GM23338 (cell line): ENCODE measurements around the gene RHNO1. TPM values are rescaled to one million over a fixed set of nuclear protein-coding genes. Genes with fewer than 3 reads are reported as not detected.
"Not testable (repeated sequence)": the region's sequence is repeated elsewhere in the genome, so short reads cannot be mapped to it uniquely, and the experiment has no call there.

Source experiments
- ATAC-seq: fragments of 200-7000 bp; cut with Tn5 transposase; 3 replicates; pipeline ENCODE4 v1.9.1; 2020
- DNase-seq: peaks from one replicate; pipeline ENCODE4 v3.0.0-alpha.2; 2015; ENCODE audit warnings: low spot score
- H2AFZ ChIP-seq: fragments of 200-600 bp; sonication (generic); 2 replicates; pipeline ENCODE4 v1.8.0; 2016; ENCODE audit warnings: antibody characterized with exemption, mild to moderate bottlenecking, moderate library complexity
- H3F3A ChIP-seq: fragments of 200-600 bp; sonication (generic); replicated peaks from 2 replicates; pipeline ENCODE4 v1.8.0; 2017; ENCODE audit warnings: antibody characterized with exemption, mixed run types, low read depth
- H3K27ac ChIP-seq: fragments of 200-600 bp; sonication (generic); 2 replicates; pipeline ENCODE4 v1.6.1; 2016; ENCODE audit warnings: low read depth
- H3K27me3 ChIP-seq: fragments of 200-600 bp; sonication (generic); 2 replicates; pipeline ENCODE4 v1.8.0; 2016; ENCODE audit warnings: mild to moderate bottlenecking, mixed run types, moderate library complexity; ENCODE audit not compliant: insufficient read depth
- H3K36me3 ChIP-seq: fragments of 200-600 bp; sonication (generic); 2 replicates; pipeline ENCODE4 v1.8.0; 2016; ENCODE audit warnings: mild to moderate bottlenecking; ENCODE audit not compliant: insufficient read depth
- H3K4me1 ChIP-seq: fragments of 200-600 bp; sonication (generic); 2 replicates; pipeline ENCODE4 v1.8.0; 2016; ENCODE audit warnings: mild to moderate bottlenecking, moderate library complexity; ENCODE audit not compliant: insufficient read depth
- H3K4me2 ChIP-seq: fragments of 200-600 bp; sonication (generic); 2 replicates; pipeline ENCODE4 v1.7.1; 2017; ENCODE audit warnings: mixed run types
- H3K4me3 ChIP-seq: fragments of 200-600 bp; sonication (generic); 2 replicates; pipeline ENCODE4 v1.6.1; 2016; ENCODE audit warnings: mixed run types
- H3K79me2 ChIP-seq: fragments of 200-600 bp; sonication (generic); replicated peaks from 2 replicates; pipeline ENCODE4 v1.8.0; 2017; ENCODE audit warnings: mild to moderate bottlenecking; ENCODE audit not compliant: insufficient read depth
- H3K9me2 ChIP-seq: fragments of 200-600 bp; sonication (generic); 2 replicates; pipeline ENCODE4 v1.8.0; 2017; ENCODE audit not compliant: insufficient read depth
- H4K20me1 ChIP-seq: fragments of 200-600 bp; sonication (generic); replicated peaks from 2 replicates; pipeline ENCODE4 v1.8.0; 2017; ENCODE audit warnings: mild to moderate bottlenecking; ENCODE audit not compliant: insufficient read depth
- H3K27ac Mint-ChIP-seq: 2 replicates; pipeline ENCODE4 v1.8.0; 2020; ENCODE audit warnings: inconsistent platforms, mild to moderate bottlenecking, moderate library complexity, mixed read lengths
- H3K27me3 Mint-ChIP-seq: 3 replicates; pipeline ENCODE4 v1.8.0; 2022; ENCODE audit warnings: low read depth, mild to moderate bottlenecking, moderate library complexity, mixed read lengths, inconsistent platforms; ENCODE audit not compliant: insufficient read depth, poor library complexity
- H3K36me3 Mint-ChIP-seq: 3 replicates; pipeline ENCODE4 v1.8.0; 2021; ENCODE audit warnings: low read depth, mild to moderate bottlenecking, inconsistent platforms, moderate library complexity, mixed read lengths
- H3K4me1 Mint-ChIP-seq: 3 replicates; pipeline ENCODE4 v1.8.0; 2020; ENCODE audit warnings: mild to moderate bottlenecking, inconsistent platforms, mixed read lengths
- H3K4me3 Mint-ChIP-seq: 3 replicates; pipeline ENCODE4 v1.8.0; 2021; ENCODE audit warnings: moderate library complexity, mild to moderate bottlenecking, inconsistent platforms, mixed read lengths
- H3K9me3 Mint-ChIP-seq: 3 replicates; pipeline ENCODE4 v1.8.0; 2020; ENCODE audit warnings: moderate library complexity, mild to moderate bottlenecking, inconsistent platforms, mixed read lengths
- CREB1 ChIP-seq: fragments of 250-450 bp; sonication (Bioruptor Pico); IDR thresholded peaks from 2 replicates; pipeline ENCODE4 v1.5.0; 2020; ENCODE audit warnings: low read depth, mild to moderate bottlenecking, moderate library complexity
- EZH2phosphoT487 ChIP-seq: fragments of 200-600 bp; sonication (generic); IDR thresholded peaks from one replicate; pipeline ENCODE4 v1.8.1; 2018; ENCODE audit warnings: antibody characterized with exemption; ENCODE audit not compliant: unreplicated experiment
- JUNB ChIP-seq: IDR thresholded peaks from one replicate; pipeline ENCODE4 v1.6.1; 2016; ENCODE audit warnings: antibody characterized with exemption; ENCODE audit not compliant: unreplicated experiment
- NANOG ChIP-seq: IDR thresholded peaks from 2 replicates; pipeline ENCODE4 v1.6.1; 2016; ENCODE audit warnings: antibody characterized with exemption, borderline replicate concordance
- POLR2AphosphoS5 ChIP-seq: IDR thresholded peaks from 2 replicates; pipeline ENCODE4 v1.6.1; 2016; ENCODE audit warnings: antibody characterized with exemption, low read depth
- STAT1 ChIP-seq: IDR thresholded peaks from one replicate; pipeline ENCODE4 v1.6.1; 2016; ENCODE audit warnings: antibody characterized with exemption; ENCODE audit not compliant: unreplicated experiment
- ZNF462 ChIP-seq: fragments of 250-450 bp; sonication (Bioruptor Pico); IDR thresholded peaks from 2 replicates; pipeline ENCODE4 v1.5.0; 2020; ENCODE audit warnings: mild to moderate bottlenecking, moderate library complexity
- polyA plus RNA-seq: library from polyadenylated mRNA; unstranded; fragments of >200 nt; fragmentation: Nextera tagmentation; extraction: Ambion mirVana; gene quantifications from 2 replicates; pipeline ENCODE4 v1.2.1, GENCODE V29; 2016
- total RNA-seq: library from RNA; depleted of rRNA; stranded (reverse); fragments of >200 nt; shearing (Covaris generic); gene quantifications from 2 replicates; pipeline ENCODE4 v1.2.3, GENCODE V29; 2014

Gene RHNO1
- total and polyA plus RNA-seq, 2 experiments from 2014 or later = 56.4 to 63.8 TPM

- H3K36me3 ChIP-seq = peaks cover 43% of the 10 kb centered on the region
- no peaks in the 10 kb centered on the region for H3K27me3 ChIP-seq
- no peak overlapping the region for H3K4me3 ChIP-seq
- no peak for TF ChIP-seq JUNB
- TF ChIP-seq NANOG = no peak
- no peak for TF ChIP-seq STAT1
- TF ChIP-seq CREB1 (CRISPR knock-in tag) = no peak
- no peak for TF ChIP-seq EZH2phosphoT487
- H3F3A ChIP-seq = no peaks in the 10 kb centered on the region
- no peak overlapping the region for H2AFZ ChIP-seq
- H3K27ac ChIP-seq = no peak overlapping the region
- H3K4me2 ChIP-seq = no peak overlapping the region
- DNase-seq (no peak), ATAC-seq (no peak)
- no peaks in the 10 kb centered on the region for H3K4me1 Mint-ChIP-seq
- H3K9me3 Mint-ChIP-seq = no peaks in the 10 kb centered on the region
- no peaks in the 10 kb centered on the region for H3K79me2 ChIP-seq
- H3K4me3 Mint-ChIP-seq = no peak overlapping the region
- peaks cover 94% of the 10 kb centered on the region for H3K36me3 Mint-ChIP-seq
- H3K27ac Mint-ChIP-seq = no peak overlapping the region
- H3K4me1 ChIP-seq = no peaks in the 10 kb centered on the region
- no peaks in the 10 kb centered on the region for H3K9me2 ChIP-seq
- H4K20me1 ChIP-seq = no peaks in the 10 kb centered on the region; the same call in 1 of the 2 replicates
- H3K27me3 Mint-ChIP-seq = peaks cover 1% of the 10 kb centered on the region
Measured at GRCh38 chr12:2864198-2864597, 12.8 kb upstream of the RHNO1 start.

GRCh38 chr12:2868986-2869632 is 7.9 kb upstream of the RHNO1 start:
- Histone ChIP-seq H3K36me3 (peaks cover 43% of the 10 kb centered on the region), H4K20me1 (peaks cover 17% of the 10 kb centered on the region), H3K79me2 (peaks cover 17% of the 10 kb centered on the region)
- peaks cover 83% of the 10 kb centered on the region for H3K36me3 Mint-ChIP-seq
- H3K4me3 ChIP-seq, H3F3A ChIP-seq, H2AFZ ChIP-seq, DNase-seq, H3K4me1 ChIP-seq, H3K27ac Mint-ChIP-seq, H3K9me2 ChIP-seq, H3K4me1 Mint-ChIP-seq, H3K4me3 Mint-ChIP-seq, H3K4me2 ChIP-seq, H3K9me3 Mint-ChIP-seq, ATAC-seq, H3K27ac ChIP-seq, H3K27me3 ChIP-seq, H3K27me3 Mint-ChIP-seq: not testable (repeated sequence)

- H3K4me2 ChIP-seq = peak overlapping the region; percentile 97
- peaks cover 50% of the 10 kb centered on the region for H3K36me3 Mint-ChIP-seq
Measured at GRCh38 chr12:2876431-2877046, 484 bp upstream of the RHNO1 start.

More at GRCh38 chr12:2876431-2877046, 484 bp upstream of the RHNO1 start:
- Mint-ChIP-seq H3K4me1 (peaks cover 25% of the 10 kb centered on the region), H3K9me3 (no peaks in the 10 kb centered on the region), H3K4me3 (peak overlapping the region; percentile 81), H3K27ac (peak overlapping the region; percentile 51), H3K27me3 (peaks cover 8% of the 10 kb centered on the region)
- H3F3A ChIP-seq = peaks cover 42% of the 10 kb centered on the region
- H3K4me3 ChIP-seq = peak overlapping the region; percentile 100
- peaks cover 87% of the 10 kb centered on the region for H3K79me2 ChIP-seq
- H4K20me1 ChIP-seq = peaks cover 29% of the 10 kb centered on the region
- H3K4me1 ChIP-seq = peaks cover 25% of the 10 kb centered on the region
- ATAC-seq (peak; percentile 79), DNase-seq (peak; percentile 52)
- peaks cover 27% of the 10 kb centered on the region for H3K36me3 ChIP-seq
- H2AFZ ChIP-seq = peak overlapping the region; percentile 88; the same call in 1 of the 2 replicates
- H3K27ac ChIP-seq = peak overlapping the region; percentile 87
- no peaks in the 10 kb centered on the region for H3K27me3 ChIP-seq
- TF ChIP-seq POLR2AphosphoS5 (0 out of 2 replicates have a peak, but pooled peaks have one; percentile 2), ZNF462 (CRISPR knock-in tag) (no peak), EZH2phosphoT487 (no peak)
- H3K9me2 ChIP-seq = no peaks in the 10 kb centered on the region
